ENCODE data around the gene KIF26A. TPM values are rescaled to one million over a fixed set of nuclear protein-coding genes. Genes with fewer than 3 reads are reported as not detected.

The KIF26A gene
- total RNA-seq, 1 donor from 2014 or later, result 5.9 TPM

DNA sequence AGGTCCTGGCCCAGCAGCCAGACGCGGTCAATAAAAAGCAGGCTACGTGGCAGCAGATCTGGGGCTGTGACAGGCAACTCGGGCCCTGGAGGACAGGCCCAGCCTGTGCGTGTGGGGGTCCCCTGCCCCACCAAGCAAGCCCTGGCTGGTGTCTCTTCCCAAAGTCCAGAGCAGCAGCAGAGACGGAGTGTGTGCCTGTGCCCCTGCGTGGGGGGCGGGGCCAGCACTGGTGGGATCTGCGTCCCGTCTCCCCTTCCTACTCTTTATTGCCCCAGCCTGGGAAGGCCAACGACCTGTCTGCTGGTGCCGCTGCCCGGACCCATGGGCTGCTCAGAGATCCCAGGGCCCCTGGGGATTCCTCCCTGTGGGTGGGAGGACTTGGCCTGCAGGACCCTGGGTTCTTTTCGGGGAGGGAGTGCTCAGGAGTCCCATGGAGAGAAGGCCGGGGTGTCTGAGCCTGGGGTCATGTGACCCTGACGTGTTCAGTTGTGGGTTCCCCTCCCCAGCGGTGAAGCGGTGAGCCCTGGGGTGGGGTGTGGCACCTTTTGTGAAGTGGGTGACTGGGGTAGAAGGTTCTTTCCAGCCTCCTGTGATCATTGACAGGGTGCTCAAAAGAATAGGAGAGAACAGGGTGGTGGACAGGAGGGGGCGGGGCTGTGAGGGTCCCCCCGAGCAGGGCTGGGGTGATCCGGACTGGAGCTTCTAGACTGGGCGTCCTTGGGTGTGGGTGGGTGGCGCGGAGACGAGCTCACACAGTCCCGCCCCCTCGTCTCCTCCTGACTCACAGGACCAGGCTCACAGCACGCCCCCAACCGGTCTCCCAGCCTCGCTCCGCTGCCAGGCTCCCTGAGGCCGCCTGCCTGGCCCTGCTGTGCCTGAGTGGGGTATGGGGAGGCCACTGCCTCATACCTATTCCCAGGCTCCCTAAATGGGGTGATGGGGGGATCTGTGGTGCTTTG, 30.5 kb upstream of the KIF26A start:
- peak; percentile 23 for DNase-seq
- Mint-ChIP-seq H3K27ac (ENCODE audit: unreplicated experiment) (no peak overlapping the region), H3K36me3 (ENCODE audit: unreplicated experiment) (no peaks in the 10 kb centered on the region), H3K4me3 (ENCODE audit: unreplicated experiment) (no peak overlapping the region), H3K27me3 (ENCODE audit: unreplicated experiment) (peaks cover 3% of the 10 kb centered on the region), H3K9me3 (ENCODE audit: unreplicated experiment) (peaks cover 1% of the 10 kb centered on the region), H3K4me1 (ENCODE audit: low read depth, unreplicated experiment) (no peaks in the 10 kb centered on the region)
- TF ChIP-seq, protein P1, sequence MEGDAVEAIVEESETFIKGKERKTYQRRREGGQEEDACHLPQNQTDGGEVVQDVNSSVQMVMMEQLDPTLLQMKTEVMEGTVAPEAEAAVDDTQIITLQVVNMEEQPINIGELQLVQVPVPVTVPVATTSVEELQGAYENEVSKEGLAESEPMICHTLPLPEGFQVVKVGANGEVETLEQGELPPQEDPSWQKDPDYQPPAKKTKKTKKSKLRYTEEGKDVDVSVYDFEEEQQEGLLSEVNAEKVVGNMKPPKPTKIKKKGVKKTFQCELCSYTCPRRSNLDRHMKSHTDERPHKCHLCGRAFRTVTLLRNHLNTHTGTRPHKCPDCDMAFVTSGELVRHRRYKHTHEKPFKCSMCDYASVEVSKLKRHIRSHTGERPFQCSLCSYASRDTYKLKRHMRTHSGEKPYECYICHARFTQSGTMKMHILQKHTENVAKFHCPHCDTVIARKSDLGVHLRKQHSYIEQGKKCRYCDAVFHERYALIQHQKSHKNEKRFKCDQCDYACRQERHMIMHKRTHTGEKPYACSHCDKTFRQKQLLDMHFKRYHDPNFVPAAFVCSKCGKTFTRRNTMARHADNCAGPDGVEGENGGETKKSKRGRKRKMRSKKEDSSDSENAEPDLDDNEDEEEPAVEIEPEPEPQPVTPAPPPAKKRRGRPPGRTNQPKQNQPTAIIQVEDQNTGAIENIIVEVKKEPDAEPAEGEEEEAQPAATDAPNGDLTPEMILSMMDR (IDR thresholded peaks at IDR 0.05; ENCODE audit: partially characterized antibody, unreplicated experiment), result no peak

DNA sequence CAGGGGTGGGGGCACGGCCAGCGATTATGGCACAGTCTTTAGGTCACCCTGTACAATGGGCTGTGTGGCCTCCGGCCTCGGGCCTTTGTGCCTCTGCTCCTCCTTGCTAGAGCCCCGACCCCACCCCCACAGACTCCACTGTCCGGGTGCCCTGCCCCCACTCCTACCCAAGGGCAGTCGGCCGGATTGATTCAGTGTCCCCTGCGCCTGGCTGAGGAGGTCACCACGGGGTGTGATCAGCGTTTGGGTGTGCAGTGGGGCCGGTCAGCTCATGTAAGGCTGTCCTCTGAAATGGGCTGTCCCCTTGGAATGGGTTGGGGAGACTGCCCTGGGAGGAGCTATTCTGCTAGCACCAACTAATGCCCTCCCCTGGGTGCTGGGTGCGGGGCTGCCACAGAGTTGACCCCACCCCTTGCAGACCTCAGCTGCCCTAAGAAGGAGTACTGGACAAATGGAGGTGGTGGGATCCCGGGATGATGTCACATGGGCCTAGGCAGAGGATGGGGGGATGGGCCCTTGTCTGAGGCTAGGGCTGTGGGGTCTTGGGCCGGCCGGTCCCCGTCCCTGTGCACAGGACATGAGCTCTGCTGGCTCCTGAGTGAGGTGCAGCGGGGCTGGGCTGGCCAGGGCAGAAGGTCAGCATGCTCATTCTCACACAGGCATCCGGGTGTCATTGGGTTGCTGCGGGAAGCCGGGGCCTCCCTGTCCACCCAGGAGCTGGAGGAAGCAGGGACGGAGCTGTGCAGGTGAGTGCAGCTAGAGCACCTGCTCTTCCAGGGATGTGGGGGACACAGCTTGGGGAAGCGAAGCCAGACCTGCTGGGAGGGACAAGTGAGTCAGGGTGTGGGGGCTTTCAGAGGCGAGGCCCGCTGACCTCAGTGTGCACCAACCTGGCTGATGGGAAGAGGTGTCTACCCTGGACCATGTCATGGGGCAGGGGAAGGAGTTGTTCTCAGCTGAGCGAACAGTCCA, 29.5 kb upstream of the KIF26A start:
- Mint-ChIP-seq H3K9me3 (ENCODE audit: unreplicated experiment) (peaks cover 1% of the 10 kb centered on the region), H3K36me3 (ENCODE audit: unreplicated experiment) (no peaks in the 10 kb centered on the region), H3K27me3 (ENCODE audit: unreplicated experiment) (peaks cover 3% of the 10 kb centered on the region), H3K4me1 (ENCODE audit: low read depth, unreplicated experiment) (no peaks in the 10 kb centered on the region), H3K4me3 (ENCODE audit: unreplicated experiment) (no peak overlapping the region), H3K27ac (ENCODE audit: unreplicated experiment) (no peak overlapping the region)
- TF ChIP-seq, protein P1 (IDR thresholded peaks at IDR 0.05; ENCODE audit: partially characterized antibody, unreplicated experiment), result no peak
- DNase-seq, result peak; percentile 31

DNA sequence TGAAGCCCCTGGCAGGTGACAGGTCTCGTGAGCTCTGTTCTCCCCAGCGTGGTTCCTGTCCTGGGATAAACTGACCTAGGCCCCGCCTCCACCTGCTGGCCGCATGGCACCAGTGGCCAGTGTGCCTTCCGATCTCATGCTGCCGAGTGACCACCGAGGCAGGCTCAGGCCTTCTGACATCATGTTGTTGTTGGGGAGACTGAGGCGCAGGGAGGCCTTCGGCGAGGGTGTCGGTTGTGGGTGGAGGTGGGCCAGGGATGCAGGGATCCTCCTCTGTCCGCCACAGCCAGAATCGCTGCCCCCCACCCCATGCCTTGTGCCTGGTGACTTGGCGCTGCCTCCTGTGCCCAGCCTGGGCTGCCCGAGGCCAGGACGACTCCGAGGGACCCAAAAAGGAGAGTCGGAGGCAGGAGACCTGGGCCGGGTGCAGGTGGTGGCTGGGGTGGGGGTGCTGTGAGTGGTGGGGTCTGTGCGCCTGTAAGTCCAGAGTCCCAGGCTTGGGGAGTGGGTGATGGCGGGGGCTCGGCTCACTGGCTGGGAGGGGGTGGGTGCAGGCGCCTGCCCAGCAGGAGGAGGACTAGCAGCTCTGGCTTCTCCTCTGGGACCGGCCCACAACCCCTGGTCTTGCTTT, 28.5 kb upstream of the KIF26A start:
- Mint-ChIP-seq H3K9me3 (ENCODE audit: unreplicated experiment) (peaks cover 1% of the 10 kb centered on the region), H3K4me3 (ENCODE audit: unreplicated experiment) (no peak overlapping the region), H3K36me3 (ENCODE audit: unreplicated experiment) (no peaks in the 10 kb centered on the region), H3K27ac (ENCODE audit: unreplicated experiment) (no peak overlapping the region), H3K27me3 (ENCODE audit: unreplicated experiment) (peaks cover 3% of the 10 kb centered on the region), H3K4me1 (ENCODE audit: low read depth, unreplicated experiment) (no peaks in the 10 kb centered on the region)
- TF ChIP-seq, protein P1 (IDR thresholded peaks at IDR 0.05; ENCODE audit: partially characterized antibody, unreplicated experiment), result no peak
- peak; percentile 7 for DNase-seq

DNA sequence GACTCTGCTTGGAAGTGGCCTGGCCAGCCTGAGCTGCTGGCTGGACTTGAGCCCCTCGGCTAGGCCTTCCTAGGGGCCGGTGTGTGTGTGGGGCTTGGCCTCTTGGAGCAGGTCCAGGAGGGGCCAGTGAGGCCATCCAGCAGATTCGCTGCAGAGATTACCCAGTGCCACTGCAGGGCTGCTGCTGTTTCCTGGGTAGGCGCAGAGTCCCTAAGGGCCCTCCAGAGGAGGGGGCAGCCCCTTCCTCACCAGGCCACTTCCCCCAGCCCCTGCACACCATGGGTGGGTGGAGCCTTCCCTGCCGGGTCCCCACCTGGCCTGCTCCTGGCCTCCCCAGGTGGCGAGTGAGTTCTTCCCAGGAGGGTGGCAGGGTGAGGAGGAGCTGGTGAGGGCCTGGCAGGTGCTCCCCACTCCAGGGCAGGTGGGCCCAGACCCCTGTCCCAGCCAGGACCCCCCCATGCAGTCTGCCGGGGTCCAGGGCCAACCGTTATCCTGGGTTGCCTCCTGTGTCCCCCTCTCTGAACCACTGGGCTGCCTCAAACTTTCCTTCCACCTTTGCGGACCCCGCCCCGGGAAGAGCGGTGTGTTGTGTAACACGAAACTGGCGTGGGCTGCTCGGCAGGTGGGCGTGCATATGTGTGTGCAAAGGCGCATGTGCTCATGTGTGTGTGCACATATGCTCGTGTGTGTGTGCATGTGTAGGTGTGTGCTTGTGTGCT, 27.7 kb upstream of the KIF26A start:
- peaks cover 1% of the 10 kb centered on the region for H3K9me3 Mint-ChIP-seq (ENCODE audit: unreplicated experiment)
- H3K4me3 Mint-ChIP-seq (ENCODE audit: unreplicated experiment), result no peak overlapping the region
- peak overlapping the region; percentile 8 for H3K27ac Mint-ChIP-seq (ENCODE audit: unreplicated experiment)
- no peaks in the 10 kb centered on the region for H3K4me1 Mint-ChIP-seq (ENCODE audit: low read depth, unreplicated experiment)
- DNase-seq, result peak; percentile 11
- H3K36me3 Mint-ChIP-seq (ENCODE audit: unreplicated experiment), result no peaks in the 10 kb centered on the region
- TF ChIP-seq, protein P1 (IDR thresholded peaks at IDR 0.05; ENCODE audit: partially characterized antibody, unreplicated experiment), result no peak
- H3K27me3 Mint-ChIP-seq (ENCODE audit: unreplicated experiment), result peaks cover 10% of the 10 kb centered on the region

All from glutamatergic neuron (in vitro differentiated cells).